Esophagus squamous epithelium (tissue), 5 donors: Measurements from ENCODE around the gene GAREM2. TPM values are rescaled to one million over a fixed set of nuclear protein-coding genes. Genes with fewer than 3 reads are reported as not detected.

Experiments
- DNase-seq: peaks from one replicate; lab custom pipeline; 2025; lab: John Stamatoyannopoulos, UW
- H3K27ac ChIP-seq, 4 donors: fragments of 200-600 bp; sonication (generic); one replicate each; pipeline ENCODE4 v1.5.1; 2016 to 2019; ENCODE audit warnings: mild to moderate bottlenecking in 1 of 4
- H3K27me3 ChIP-seq, 4 donors: fragments of 200-600 bp; sonication (generic); 1 replicate in 3 of 4; 2 replicates in 1 of 4; pipeline versions ENCODE4 v1.5.1 to v1.6.0; 2017 to 2021; ENCODE audit warnings: antibody characterized with exemption in 1 of 4
- H3K36me3 ChIP-seq, 3 donors: fragments of 200-600 bp; sonication (generic); one replicate each; pipeline ENCODE4 v1.5.1; 2016 to 2019
- H3K4me1 ChIP-seq, 3 donors: fragments of 200-600 bp; sonication (generic); one replicate each; pipeline ENCODE4 v1.5.1; 2017 to 2019
- H3K4me3 ChIP-seq, 4 donors: fragments of 200-600 bp; sonication (generic); 1 replicate in 3 of 4; 2 replicates in 1 of 4; pipeline ENCODE4 v1.5.1; 2016 to 2019; ENCODE audit warnings: mild to moderate bottlenecking in 2 of 4, moderate library complexity in 1 of 4
- H3K9me3 ChIP-seq, 3 donors: fragments of 200-600 bp; sonication (generic); one replicate each; pipeline ENCODE4 v1.5.1; 2016 to 2019
- CTCF ChIP-seq, 6 experiments: fragments of 450-650 bp in 4 of 6; fragments of 200-600 bp in 2 of 6; sonication (generic) in 2 of 6; IDR thresholded peaks; one replicate each; pipeline ENCODE4 v1.5.1; 2016 to 2019; ENCODE audit warnings: antibody characterized with exemption in 6 of 6, mild to moderate bottlenecking in 4 of 6, moderate library complexity in 4 of 6
- POLR2A ChIP-seq, 4 donors: fragments of 450-650 bp; IDR thresholded peaks; one replicate each; pipeline ENCODE4 v1.6.1; 2017; ENCODE audit warnings: antibody characterized with exemption in 4 of 4, mild to moderate bottlenecking in 4 of 4, moderate library complexity in 3 of 4
- WGBS, 2 donors: methylation state at CpG; one replicate each; pipeline ENCODE4 v1.1.5; 2018; 5-methylcytosine and 5-hydroxymethylcytosine counted together
- intact Hi-C: fragments of 100-400 bp; cut with DNase I; formaldehyde crosslinking; loops from one replicate; pipeline ENCODE4 v1.15.0; 2022
- total RNA-seq, 4 donors: library from RNA; depleted of rRNA; stranded (reverse); fragments of >200 nt; gene quantifications; one replicate each; pipeline ENCODE4 v1.1.0, GENCODE V29; 2016
- donor health status: DM: yes; HTN: yes; CAD: no.

Gene GAREM2
- total RNA-seq, 4 donors from 2014 or later, result 0.19 to 1.5 (median 0.89) TPM

- Histone ChIP-seq H3K36me3 (peaks cover 17 to 75% (median 36%) of the 10 kb centered on the region in 3 donors), H3K4me3 (no peak overlapping the region), H3K27ac (no peak overlapping the region), H3K9me3 (no peaks in the 10 kb centered on the region), H3K27me3 (no peaks in the 10 kb centered on the region), H3K4me1 (no peaks in the 10 kb centered on the region)
- TF ChIP-seq POLR2A (IDR thresholded peaks at IDR 0.05) (no peak), CTCF (IDR thresholded peaks at IDR 0.05) (no peak)
- DNase-seq, result no peak
- WGBS, 2 donors, result 79 to 86% methylated on average over 12 to 16 of the region's 20 CpGs
- intact Hi-C loops, result no loop called here
Observed at GRCh38 chr2:26191316-26192159, 18.6 kb downstream of the GAREM2 start.

GRCh38 chr2:26193578-26194231 lies 20.8 kb downstream of the GAREM2 start:
- intact Hi-C loops, result no loop called here
- DNase-seq, result no peak
- Histone ChIP-seq H3K27me3 (no peaks in the 10 kb centered on the region), H3K4me3 (no peak overlapping the region), H3K27ac (no peak overlapping the region), H3K36me3 (peaks cover 27 to 97% (median 52%) of the 10 kb centered on the region in 3 donors), H3K9me3 (no peaks in the 10 kb centered on the region), H3K4me1 (no peaks in the 10 kb centered on the region)
- no peak for TF ChIP-seq POLR2A (IDR thresholded peaks at IDR 0.05)
- TF ChIP-seq CTCF (IDR thresholded peaks at IDR 0.05), result no peak
- 68 to 91% methylated on average over 7 to 8 of the region's 10 CpGs for WGBS, 2 donors

GRCh38 chr2:26195040-26195984 lies 22.4 kb downstream of the GAREM2 start:
- no peaks in the 10 kb centered on the region for H3K9me3 ChIP-seq
- no peak for TF ChIP-seq POLR2A (IDR thresholded peaks at IDR 0.05)
- no peak for TF ChIP-seq CTCF (IDR thresholded peaks at IDR 0.05)
- no peak overlapping the region for H3K4me3 ChIP-seq
- intact Hi-C loops, result no loop called here
- peaks cover 29 to 100% (median 55%) of the 10 kb centered on the region in 3 donors for H3K36me3 ChIP-seq
- no peaks in the 10 kb centered on the region for H3K4me1 ChIP-seq
- H3K27ac ChIP-seq, result no peak overlapping the region
- no peak for DNase-seq
- WGBS, 2 donors, result 66 to 76% methylated on average over 12 of the region's 12 CpGs
- H3K27me3 ChIP-seq, result no peaks in the 10 kb centered on the region

- WGBS, 2 donors, result 77 to 82% methylated on average over 9 of the region's 9 CpGs
- no peak for DNase-seq
- peaks cover 22 to 100% (median 52%) of the 10 kb centered on the region in 3 donors for H3K36me3 ChIP-seq
Observed at GRCh38 chr2:26196683-26197418, 24.0 kb downstream of the GAREM2 start.

More at GRCh38 chr2:26196683-26197418, 24.0 kb downstream of the GAREM2 start:
- H3K9me3 ChIP-seq, result no peaks in the 10 kb centered on the region
- no peak overlapping the region for H3K27ac ChIP-seq
- intact Hi-C loops, result no loop called here
- no peaks in the 10 kb centered on the region for H3K27me3 ChIP-seq
- TF ChIP-seq POLR2A (IDR thresholded peaks at IDR 0.05), result no peak
- TF ChIP-seq CTCF (IDR thresholded peaks at IDR 0.05), result no peak
- no peaks in the 10 kb centered on the region for H3K4me1 ChIP-seq
- H3K4me3 ChIP-seq, result no peak overlapping the region
